Hematopoietic multipotent progenitor cell treated with erythropoietin and hydrocortisone succinate and interleukin-3 and kit ligand, for 4 days (in vitro differentiated cells): ENCODE results near the gene NAE1.
"Not testable (repeated sequence)": the region's sequence is repeated elsewhere in the genome, so short reads cannot be mapped to it uniquely, and the experiment has no call there.

Experiments
- DNase-seq: peaks from one replicate; pipeline ENCODE4 v3.0.0-alpha.2; 2015

Gene NAE1

DNA sequence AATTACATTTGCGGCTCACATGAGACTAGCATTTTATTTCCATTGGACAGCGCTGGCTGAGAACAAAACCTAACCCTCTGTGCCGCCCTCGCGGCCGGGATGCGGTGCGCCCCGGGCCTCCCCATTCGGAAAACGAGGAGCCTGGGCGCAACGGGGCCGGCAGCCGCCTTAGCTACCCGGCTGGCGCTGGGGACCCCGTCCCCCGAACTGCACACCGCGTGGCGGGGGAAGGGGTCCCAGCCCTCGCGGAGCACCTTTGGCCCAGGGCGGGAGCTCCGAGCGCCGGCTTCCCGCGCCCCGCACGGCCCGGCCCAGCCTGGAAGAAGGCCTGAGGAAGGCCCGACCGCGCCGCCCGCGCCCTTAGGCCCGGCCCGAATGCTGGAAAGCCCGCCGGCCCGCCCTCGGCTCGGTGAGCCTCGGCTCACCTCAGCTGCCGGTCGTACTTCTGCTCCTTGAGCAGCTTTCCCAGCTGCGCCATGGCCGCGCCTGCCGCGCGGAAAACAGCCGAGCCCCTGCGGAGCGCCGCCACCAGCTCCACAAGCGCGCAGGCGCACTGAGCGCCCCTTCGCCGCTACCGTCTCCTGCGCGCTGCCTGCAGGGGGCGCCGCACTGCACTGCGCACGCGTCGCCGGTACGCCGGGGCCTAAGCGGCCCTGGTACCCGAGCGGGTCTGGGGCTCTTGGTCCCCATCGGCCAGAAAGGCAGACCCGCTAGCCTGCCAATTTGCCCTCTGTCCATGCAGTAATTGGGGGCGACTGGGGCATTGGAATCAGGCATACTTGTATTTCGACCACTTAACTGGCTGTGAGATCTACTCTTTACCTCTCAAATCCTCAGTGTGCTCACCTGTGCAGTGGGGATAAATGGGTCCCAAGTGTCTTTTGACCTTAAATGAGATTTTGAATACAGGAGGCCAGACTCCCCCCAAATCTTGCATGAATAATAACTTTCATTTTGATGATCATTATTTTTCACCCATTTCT lies at the start of gene NAE1:
NAE1 (minus strand) TSS at position 555 of the 983 bp plus-strand sequence; CDS start at position 478, 77 bp downstream.
- DNase-seq: peak; percentile 95

- DNase-seq: peak; percentile 67
Observed at GRCh38 chr16:66878067-66878466, 47.3 kb upstream of the NAE1 start.

DNA sequence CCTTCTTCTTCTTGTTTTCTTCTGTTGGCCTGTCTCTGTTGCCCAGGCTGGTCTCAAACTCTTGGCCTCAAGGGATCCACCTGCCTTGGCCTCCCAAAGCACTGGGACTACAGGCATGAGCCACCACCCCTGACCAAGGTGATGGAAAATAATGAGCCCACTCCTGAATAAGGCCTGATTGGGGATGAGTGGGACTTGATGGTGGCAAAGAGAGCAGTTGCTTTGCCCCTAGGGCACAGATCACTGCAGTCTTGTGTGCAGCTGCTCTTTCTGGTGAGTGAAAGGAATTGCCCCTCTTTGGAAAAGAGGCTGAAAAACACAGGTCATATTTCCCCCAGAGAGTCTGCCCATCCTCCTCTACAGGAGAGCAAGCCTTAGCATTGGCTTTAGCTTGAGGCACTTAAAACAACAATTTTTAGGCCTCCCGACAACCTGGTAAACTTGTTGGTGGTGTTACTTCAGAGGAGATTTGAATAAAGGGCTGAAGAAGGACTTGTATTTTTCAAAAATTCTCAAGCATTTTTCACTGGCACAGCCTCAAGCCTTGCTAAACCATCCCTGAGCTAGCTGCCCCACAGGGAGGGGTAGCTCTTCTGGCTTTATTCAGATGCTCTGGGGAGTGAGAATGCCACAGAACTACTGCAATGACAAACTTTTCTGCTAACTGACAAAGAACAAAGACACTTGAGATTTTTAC lies 43.5 kb upstream of the NAE1 start:
- DNase-seq: peak; percentile 22

DNA sequence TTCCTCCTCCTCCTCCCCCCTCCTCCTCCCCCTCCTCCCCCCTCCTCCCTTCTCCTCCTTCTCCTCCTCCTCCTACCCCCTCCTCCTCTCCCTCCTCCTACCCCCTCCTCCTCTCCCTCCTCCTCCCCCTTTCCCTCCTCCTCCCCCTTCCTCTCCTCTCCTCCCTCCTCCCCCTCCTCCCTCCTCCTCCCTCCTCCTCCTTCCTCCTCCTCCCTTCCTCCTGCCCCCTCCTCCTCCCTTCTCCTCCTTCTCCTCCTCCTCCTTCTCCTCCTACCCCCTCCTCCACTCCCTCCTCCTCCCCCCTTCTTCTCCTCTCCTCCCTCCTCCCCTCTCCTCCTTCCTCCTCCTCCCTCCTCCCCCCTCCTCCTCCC lies 42.9 kb upstream of the NAE1 start:
- no peak for DNase-seq

DNA sequence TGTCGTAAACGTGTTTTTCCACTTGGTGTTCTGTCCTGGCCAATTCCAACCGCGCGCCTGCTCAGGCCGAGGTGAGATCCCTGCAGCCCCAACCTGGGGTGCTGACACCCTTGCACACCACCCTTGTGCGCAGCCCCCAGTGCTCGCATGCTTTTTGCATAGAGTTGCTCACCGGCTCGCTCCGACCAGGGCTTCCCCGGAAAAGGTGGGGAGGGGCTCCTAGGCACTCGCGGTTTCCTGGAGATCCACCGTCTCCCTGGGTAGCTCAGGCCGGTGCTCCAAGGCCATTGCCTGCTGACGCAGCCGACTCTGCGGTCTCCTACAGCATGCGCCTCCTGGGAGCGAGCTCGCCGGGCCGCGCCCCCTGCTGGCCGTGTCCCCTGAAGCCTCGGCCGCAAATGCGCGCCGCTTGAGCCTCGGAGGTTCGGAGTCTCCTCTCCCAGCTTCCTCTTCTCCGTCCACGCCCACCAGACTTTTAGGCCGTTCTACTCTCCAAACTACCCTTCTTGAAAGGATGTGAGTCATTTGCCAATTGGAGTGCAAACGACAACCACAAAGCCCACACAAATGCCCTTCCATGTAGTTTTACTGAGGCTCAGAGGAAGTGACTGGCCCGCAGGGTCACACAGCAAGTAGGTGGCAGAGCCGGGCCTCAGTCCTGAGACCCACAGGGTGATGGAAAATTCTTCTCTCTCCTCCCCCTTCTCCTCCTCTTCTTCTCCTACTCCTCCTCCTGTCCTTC lies 42.3 kb upstream of the NAE1 start:
- DNase-seq: peak; percentile 99

DNA sequence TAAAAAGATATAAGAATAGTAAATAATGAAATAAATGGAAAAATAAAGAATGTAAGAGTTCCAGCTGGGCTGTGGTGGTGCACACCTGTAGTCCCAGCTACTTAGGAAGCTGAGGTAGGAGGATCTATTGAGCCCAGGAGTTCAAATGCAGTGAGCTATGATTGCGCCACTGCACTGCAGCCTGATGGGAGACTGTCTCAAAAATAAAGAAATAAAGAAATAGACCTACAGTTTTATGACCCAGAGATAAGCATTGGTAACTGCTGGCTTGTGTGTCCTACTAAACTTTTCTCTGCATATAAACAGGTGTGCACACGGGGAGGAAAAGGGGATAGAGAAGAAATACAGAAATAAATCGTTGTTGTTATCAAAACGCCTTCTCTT lies 41.8 kb upstream of the NAE1 start:
- DNase-seq: peak; percentile 37

- DNase-seq: no peak
Observed at GRCh38 chr16:66871840-66872239, 41.1 kb upstream of the NAE1 start.

DNA sequence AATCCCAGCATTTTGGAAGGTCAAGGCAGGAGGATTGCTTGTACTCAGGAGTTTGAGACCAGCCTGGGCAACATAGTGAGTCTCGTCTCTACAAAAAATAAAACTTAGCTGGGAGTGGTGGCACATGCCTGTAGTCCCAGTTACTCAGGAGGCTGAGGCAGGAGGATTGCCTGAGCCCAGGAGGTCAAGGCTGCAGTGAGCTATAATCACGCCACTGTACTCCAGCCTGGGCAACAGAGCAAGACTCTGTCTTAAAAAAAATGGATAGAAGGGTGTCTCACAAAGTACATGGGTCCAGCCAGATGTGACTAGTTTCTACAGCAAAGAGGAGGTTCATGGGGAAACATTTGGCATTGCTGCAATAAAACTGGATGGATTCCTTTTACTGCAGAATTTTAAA lies 40.6 kb upstream of the NAE1 start:
- DNase-seq: not testable (repeated sequence)

GRCh38 chr16:66869424-66869823 lies 38.6 kb upstream of the NAE1 start:
- no peak for DNase-seq

DNA sequence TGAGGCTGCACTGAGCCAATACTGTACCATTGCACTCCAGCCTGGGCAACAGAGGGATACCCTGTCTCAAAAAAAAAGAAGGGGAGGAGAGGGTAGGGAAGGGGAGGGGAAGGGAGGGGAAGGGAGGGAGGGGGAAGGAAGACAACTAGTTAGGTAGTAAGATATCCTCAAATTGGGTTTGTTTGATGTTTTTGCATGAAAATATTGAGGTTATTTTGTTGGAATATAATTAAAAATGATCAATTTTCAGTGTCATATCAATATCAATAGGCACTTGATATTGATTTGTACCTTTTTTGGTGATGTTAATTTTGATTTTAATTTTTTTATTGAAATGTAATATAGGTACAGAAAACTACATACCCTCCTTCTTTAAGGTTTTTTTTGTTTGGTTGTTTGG lies 32.9 kb upstream of the NAE1 start:
- DNase-seq: no peak

GRCh38 chr16:66862023-66862520 lies 31.3 kb upstream of the NAE1 start:
- no peak for DNase-seq

GRCh38 chr16:66859397-66860068 lies 28.8 kb upstream of the NAE1 start:
- DNase-seq: no peak

GRCh38 chr16:66858740-66859396 lies 28.1 kb upstream of the NAE1 start:
- DNase-seq: no peak

- DNase-seq: no peak
Observed at GRCh38 chr16:66857437-66857836, 26.7 kb upstream of the NAE1 start.

DNA sequence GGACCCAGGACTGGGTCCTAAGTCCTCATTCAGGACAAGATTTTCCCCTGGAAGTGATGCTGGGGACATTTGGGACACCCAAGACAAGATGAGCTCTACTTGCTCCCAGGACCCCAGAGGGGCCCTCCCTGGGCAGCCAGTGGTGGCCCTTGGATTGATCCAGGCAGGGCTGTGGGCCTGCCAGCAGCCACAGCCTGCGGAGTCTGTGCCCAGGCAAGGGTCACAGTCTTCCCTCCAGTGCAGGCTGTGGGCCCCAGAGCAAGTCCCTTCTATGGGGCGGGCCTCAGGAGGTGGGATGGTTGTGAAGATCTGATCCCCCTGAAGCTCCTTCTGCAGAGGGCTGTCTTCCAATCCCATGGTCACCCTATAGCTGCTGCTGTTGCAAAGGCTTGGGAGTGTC lies 26.0 kb upstream of the NAE1 start:
- no peak for DNase-seq

DNA sequence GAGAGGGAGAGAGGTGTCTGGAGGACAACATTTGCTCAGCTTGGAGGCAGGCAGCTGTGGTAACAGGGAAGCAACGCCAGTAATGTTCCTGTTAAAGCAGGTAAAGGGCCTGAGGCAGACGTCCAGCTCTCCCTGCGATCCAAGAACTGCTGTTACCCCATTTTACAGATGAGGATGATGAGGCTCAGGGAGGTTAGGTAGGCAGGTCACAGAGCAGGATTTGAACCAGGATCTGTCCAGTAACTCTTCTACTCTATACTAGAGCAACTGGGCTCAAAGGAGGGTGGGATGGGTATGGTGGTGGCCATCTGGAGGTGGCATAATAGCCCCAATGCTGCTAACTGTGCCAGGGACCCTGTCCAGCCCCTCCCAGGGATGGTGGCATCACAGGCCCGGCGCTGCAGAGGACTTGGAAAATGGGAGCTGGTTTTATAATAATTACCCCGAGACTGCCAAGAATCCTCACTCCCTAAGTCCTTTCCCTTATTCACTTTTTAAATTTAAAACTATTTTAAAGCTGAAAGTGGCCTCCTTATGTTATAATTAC lies 25.5 kb upstream of the NAE1 start:
- DNase-seq: no peak

- peak; percentile 71 for DNase-seq
Observed at GRCh38 chr16:66853261-66854139, 22.7 kb upstream of the NAE1 start.

DNA sequence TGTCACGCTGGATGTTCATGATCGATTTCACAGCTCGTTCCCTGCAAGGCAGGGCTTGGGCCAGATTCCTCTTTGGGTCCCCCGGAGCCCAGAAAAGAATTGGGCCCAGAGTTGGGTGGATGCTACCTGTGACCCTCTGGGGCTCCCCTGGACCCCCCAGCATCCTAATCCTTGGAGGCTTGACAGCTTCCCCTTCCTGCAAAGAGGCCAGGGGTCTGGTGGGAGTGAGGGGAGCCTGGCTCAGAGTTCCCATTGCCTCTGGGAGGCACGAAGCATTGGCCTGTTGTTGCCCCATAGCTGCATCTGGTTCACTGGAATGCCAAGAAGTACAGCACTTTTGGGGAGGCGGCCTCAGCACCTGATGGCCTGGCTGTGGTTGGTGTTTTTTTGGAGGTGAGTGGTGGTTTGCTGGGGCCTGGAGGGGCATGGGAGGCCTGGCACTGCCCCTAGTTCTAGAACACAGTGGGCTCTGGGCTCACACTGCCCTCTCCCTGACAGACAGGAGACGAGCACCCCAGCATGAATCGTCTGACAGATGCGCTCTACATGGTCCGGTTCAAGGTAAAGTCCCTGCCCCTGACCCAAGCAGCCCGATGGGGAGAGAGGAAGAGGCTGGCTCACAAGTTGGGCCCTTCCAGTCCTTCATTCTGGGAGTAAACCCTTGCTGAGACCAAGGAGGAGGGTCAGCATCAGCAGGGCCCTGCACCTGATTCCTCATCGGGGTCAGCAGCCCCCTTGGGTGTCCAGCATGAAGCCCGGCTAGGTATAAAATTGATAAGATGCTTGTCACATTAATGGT lies 20.6 kb upstream of the NAE1 start:
- DNase-seq: no peak

- DNase-seq: no peak
Observed at GRCh38 chr16:66850115-66850815, 19.5 kb upstream of the NAE1 start.
